HepG2 (cell line): Measurements from ENCODE around the gene SLC2A10. TPM values are rescaled to one million over a fixed set of nuclear protein-coding genes. Genes with fewer than 3 reads are reported as not detected.
A peak's percentile ranks its signal among the peaks of the same experiment; 100 is the strongest.

Experiments
- GTF3A ChIP-seq: sonication (generic); formaldehyde crosslinking; conservative IDR thresholded peaks from 2 replicates; pipeline ENCODE4 v1.4.0; 2020; ENCODE audit warnings: mild to moderate bottlenecking, missing genetic modification reagents
- KLF13 ChIP-seq: sonication (generic); formaldehyde crosslinking; IDR thresholded peaks from 2 replicates; pipeline ENCODE4 v1.4.0; 2020; ENCODE audit warnings: mild to moderate bottlenecking, missing genetic modification reagents
- MLLT10 ChIP-seq: sonication (generic); formaldehyde crosslinking; IDR thresholded peaks from 2 replicates; pipeline ENCODE4 v1.4.0; 2020; ENCODE audit warnings: missing genetic modification reagents
- MXI1 ChIP-seq: IDR thresholded peaks from 3 replicates; pipeline ENCODE4 v1.6.1; 2012; ENCODE audit warnings: low read depth, low read length, inconsistent platforms, borderline replicate concordance
- PHF8 ChIP-seq: sonication (generic); formaldehyde crosslinking; IDR thresholded peaks from 2 replicates; pipeline ENCODE4 v1.5.0; 2020; ENCODE audit warnings: missing genetic modification reagents
- SMARCC2 ChIP-seq: fragments of 450-650 bp; IDR thresholded peaks from 2 replicates; pipeline ENCODE4 v1.6.1; 2017; ENCODE audit warnings: antibody characterized with exemption, mild to moderate bottlenecking
- TBP ChIP-seq: sonication (generic); formaldehyde crosslinking; IDR thresholded peaks from 2 replicates; pipeline ENCODE4 v1.5.0; 2020; ENCODE audit warnings: missing genetic modification reagents
- TEAD3 ChIP-seq: optimal IDR thresholded peaks from 2 replicates; pipeline ENCODE3; 2016; ENCODE audit warnings: borderline replicate concordance
- THAP8 ChIP-seq: sonication (generic); formaldehyde crosslinking; IDR thresholded peaks from 2 replicates; pipeline ENCODE4 v1.5.1; 2020; ENCODE audit warnings: missing genetic modification reagents, mild to moderate bottlenecking, borderline replicate concordance
- ZBTB38 ChIP-seq: sonication (generic); formaldehyde crosslinking; IDR thresholded peaks from 2 replicates; pipeline ENCODE4 v1.5.1; 2020; ENCODE audit warnings: mild to moderate bottlenecking, missing genetic modification reagents
- ZBTB40 ChIP-seq, 2 experiments: fragments of 450-650 bp in 1 of 2; sonication (generic) in 1 of 2; formaldehyde crosslinking in 1 of 2; IDR thresholded peaks; 2 replicates each; pipeline versions ENCODE4 v1.6.1 to v1.8.0; 2016 to 2022; ENCODE audit warnings: antibody characterized with exemption in 1 of 2, mild to moderate bottlenecking in 1 of 2, missing genetic modification reagents in 1 of 2
- ZNF33A ChIP-seq: sonication (generic); formaldehyde crosslinking; IDR thresholded peaks from 2 replicates; pipeline ENCODE4 v1.5.1; 2020; ENCODE audit warnings: missing genetic modification reagents, mild to moderate bottlenecking, moderate library complexity, borderline replicate concordance
- ZNF615 ChIP-seq: sonication (generic); formaldehyde crosslinking; IDR thresholded peaks from 2 replicates; pipeline ENCODE4 v1.5.0; 2020; ENCODE audit warnings: mild to moderate bottlenecking, missing genetic modification reagents, borderline replicate concordance
- ZNF629 ChIP-seq: sonication (generic); formaldehyde crosslinking; conservative IDR thresholded peaks from 2 replicates; pipeline ENCODE4 v1.5.0; 2020; ENCODE audit warnings: missing genetic modification reagents
- ZNF713 ChIP-seq: sonication (generic); formaldehyde crosslinking; IDR thresholded peaks from 2 replicates; pipeline ENCODE4 v1.4.0; 2020; ENCODE audit warnings: mild to moderate bottlenecking, missing genetic modification reagents
- polyA plus RNA-seq, 8 experiments: library from polyadenylated mRNA; depleted of rRNA in 3 of 8; stranded (reverse) in 7 of 8; unstranded in 1 of 8; fragments of >200 nt; fragmentation: Illumina TruSeq in 4 of 8; extraction: Trizol in 4 of 8; gene quantifications; 2 replicates each; pipeline versions ENCODE4 v1.2.1 to v1.2.3, GENCODE V29; 2011 to 2016; ENCODE audit warnings: low read depth in 4 of 8, missing spikeins in 1 of 8, mixed read lengths in 1 of 8; ENCODE audit not compliant: insufficient read depth in 1 of 8
- total RNA-seq, 5 experiments: library from RNA; depleted of rRNA; stranded (reverse); fragments of >200 nt; fragmentation: Illumina TruSeq; extraction: Trizol; gene quantifications; 2 replicates each; pipeline ENCODE4 v1.2.3, GENCODE V29; 2016; ENCODE audit warnings: low read depth in 1 of 5
- TF ChIP-seq, protein P1 (sequence below): sonication (generic); formaldehyde crosslinking; IDR thresholded peaks from 2 replicates; pipeline ENCODE4 v1.4.0; 2020; ENCODE audit warnings: mild to moderate bottlenecking, missing genetic modification reagents

SLC2A10 gene
- total and polyA plus RNA-seq, 2 of the 13 experiments (the other 11 are each of a cell fraction or from before 2014, with no cell fraction given) = 16.0 to 18.4 TPM

DNA sequence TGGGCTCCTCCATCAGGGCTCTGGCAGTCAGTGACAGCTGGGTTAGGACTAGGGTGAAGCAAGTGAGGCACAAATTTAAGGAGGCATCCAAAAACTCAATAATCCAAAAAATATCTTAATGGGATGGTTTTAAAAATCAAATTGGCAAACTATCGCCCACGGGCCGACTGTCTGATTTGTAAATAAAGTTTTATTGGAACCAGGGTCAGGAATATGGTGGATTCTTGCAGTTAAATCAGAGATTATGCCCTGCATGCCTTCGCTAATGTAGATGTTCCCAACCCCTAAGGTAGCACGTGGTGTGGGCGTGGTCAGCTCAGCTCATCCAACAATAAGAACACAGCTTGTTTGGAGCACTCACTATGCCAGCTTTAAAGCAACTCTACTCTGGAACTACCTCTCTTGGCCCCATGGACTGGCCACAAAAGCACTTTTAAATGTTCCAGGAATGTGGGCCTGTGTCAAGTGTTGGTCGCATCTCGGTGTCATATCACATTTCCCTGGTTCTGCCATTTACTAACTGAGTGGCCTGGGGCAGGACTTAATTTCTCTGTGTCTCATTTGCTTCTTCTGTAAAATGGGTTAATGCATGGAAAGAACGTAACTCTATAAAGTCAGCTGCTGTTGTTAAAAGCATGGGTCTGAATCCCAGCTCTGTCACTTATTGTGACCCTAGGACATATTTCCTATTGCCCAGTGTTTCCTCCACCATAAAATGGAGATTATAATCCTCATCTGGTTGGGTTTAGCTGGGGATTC lies 27.2 kb upstream of the SLC2A10 start (continued):
- TF ChIP-seq, protein P1, sequence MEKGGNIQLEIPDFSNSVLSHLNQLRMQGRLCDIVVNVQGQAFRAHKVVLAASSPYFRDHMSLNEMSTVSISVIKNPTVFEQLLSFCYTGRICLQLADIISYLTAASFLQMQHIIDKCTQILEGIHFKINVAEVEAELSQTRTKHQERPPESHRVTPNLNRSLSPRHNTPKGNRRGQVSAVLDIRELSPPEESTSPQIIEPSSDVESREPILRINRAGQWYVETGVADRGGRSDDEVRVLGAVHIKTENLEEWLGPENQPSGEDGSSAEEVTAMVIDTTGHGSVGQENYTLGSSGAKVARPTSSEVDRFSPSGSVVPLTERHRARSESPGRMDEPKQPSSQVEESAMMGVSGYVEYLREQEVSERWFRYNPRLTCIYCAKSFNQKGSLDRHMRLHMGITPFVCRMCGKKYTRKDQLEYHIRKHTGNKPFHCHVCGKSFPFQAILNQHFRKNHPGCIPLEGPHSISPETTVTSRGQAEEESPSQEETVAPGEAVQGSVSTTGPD (CRISPR knock-in tag) = no peak
- TF ChIP-seq ZBTB38 (CRISPR knock-in tag) (no peak), KLF13 (CRISPR knock-in tag) (no peak), THAP8 (CRISPR knock-in tag) (no peak), ZNF629 (CRISPR knock-in tag) (peak; percentile 84), MLLT10 (no peak), ZNF615 (CRISPR knock-in tag) (no peak), PHF8 (CRISPR knock-in tag) (peak; percentile 21; the same call in 1 of the 2 replicates), ZNF713 (CRISPR knock-in tag) (no peak), TEAD3 (CRISPR knock-in tag) (peak; percentile 13), TBP (CRISPR knock-in tag) (no peak), MXI1 (no peak), ZNF33A (no peak), ZBTB40 (IDR thresholded peaks at IDR 0.05) (peak; percentile 48; the same call in 1 of the 2 replicates), ZBTB40 (CRISPR knock-in tag; IDR thresholded peaks at IDR 0.05) (peak; percentile 95), SMARCC2 (0 out of 2 replicates have a peak, but pooled peaks have one; percentile 38), GTF3A (CRISPR knock-in tag) (no peak)
